GM19043 (cell line): ENCODE measurements around the gene MRGPRD.

Experiments used
- ATAC-seq: cut with Tn5 transposase; IDR thresholded peaks from one replicate; pipeline ENCODE4 v1.9.1; 2021; ENCODE audit warnings: low read depth; ENCODE audit not compliant: unreplicated experiment

Gene MRGPRD

DNA sequence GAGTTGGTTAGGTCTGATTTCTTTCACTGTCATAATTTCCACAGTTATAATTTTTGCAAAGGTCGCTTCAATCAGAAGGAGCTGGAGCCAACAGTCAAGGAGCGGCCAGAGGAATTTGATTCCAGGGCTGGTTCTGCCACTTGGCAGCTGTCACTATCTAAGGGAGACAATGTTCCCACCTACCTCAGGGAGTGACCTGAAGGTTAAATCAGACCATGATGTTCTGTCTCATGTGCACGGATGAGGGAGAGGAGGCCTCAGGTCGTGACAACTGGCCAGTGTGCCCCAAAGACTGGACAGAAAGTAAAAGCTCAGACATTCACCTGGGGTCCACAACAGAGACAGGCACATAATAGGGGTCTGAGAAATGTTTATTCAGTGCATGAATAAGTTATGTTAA is 7.6 kb downstream of the MRGPRD start:
- no peak for ATAC-seq

DNA sequence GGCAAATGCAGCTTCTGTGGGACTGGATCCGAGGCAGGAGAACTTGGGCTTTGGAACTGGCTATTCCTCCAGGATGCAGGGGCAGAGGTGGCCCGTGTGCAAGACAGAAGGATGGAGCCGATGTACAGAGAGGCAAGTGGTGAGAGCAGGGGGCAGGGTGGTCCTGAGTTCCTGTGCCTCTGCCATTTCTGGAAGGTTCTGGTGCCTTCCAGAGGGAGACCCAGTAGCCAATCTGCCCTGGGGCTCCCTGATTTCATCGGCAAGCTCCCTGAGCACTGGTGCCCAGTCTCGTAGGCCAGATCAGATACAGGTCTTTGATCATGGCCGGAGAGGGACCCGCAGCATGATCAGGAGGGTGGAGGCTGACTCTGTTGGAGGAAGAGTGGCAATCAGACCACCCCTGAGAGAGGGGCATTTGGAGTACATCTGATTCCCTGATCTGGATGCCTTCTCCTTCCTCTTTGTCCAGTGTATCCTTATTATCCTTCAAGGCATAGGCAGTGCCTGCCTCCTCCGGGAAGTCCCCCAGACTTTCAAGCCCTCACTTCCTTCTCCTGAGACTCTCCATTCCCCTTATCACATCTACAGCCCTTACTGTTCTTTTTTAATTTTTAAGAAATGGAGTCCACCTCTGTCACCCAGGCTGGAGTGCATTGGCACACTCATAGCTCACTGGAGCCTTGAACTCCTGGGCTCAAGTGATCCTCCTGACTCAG is 9.7 kb downstream of the MRGPRD start:
- ATAC-seq, result no peak

DNA sequence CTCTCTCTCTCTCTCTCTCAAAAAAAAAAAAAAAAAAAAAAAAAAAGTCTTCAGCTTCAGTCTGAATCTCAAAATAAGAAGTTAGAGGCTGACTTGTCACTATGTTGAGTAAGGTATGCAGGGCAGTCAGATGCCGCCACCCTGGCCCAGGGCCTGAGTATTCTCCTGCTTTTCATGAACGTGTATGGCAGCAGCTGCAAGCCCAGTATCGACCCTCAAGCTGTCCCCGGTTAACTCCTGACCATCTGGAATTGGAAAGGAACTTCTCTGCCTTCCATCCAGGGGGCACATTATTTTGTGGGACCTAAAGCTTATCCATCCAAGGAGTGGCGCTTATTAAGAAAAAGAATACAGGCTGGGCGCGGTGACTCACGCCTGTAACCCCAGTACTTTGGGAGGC is 11.4 kb downstream of the MRGPRD start:
- no peak for ATAC-seq

DNA sequence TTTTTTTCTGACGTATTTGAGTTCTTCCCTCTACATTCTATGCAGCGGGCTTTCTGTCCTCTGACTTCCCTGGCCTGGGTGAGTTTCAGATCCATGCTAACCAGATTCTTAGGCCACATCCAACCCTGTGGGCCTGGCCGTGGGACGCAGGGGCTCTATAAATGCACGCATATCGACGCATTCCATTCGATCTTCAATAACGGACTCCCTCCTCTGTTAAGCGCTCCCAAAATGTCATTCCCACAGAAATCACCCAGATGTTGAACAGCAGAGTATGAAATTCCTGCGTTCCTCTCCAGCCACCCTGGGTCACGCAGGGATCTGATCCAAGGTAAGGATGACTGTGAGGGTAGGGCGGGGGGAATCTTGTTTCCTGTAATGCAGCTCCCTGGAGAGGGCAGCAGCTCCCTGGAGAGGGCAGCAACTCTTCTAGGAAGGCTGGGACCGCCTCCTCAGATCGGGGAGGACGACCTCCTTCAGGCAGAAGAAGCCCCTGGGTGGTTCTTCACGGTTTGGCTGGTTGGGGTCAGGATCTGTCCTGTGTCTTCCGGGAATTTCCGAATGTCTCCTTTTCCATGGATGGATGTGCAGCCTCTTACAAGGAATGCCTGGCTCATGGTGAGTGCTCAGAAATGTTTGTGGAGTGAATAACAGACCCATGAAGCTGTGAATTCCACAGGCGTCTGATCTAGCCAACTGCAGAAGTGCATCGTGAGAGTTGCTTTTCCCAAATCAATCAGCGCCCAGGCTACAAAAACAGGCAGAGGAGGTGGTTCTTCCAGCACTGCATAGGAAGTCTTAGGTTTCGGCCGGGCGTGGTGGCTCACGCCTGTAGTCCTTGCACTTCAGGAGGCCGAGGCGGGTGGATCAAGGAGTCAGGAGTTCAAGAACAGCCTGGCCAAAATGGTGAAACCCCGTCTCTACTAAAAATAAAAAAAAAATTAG is 12.2 kb downstream of the MRGPRD start:
- no peak for ATAC-seq

DNA sequence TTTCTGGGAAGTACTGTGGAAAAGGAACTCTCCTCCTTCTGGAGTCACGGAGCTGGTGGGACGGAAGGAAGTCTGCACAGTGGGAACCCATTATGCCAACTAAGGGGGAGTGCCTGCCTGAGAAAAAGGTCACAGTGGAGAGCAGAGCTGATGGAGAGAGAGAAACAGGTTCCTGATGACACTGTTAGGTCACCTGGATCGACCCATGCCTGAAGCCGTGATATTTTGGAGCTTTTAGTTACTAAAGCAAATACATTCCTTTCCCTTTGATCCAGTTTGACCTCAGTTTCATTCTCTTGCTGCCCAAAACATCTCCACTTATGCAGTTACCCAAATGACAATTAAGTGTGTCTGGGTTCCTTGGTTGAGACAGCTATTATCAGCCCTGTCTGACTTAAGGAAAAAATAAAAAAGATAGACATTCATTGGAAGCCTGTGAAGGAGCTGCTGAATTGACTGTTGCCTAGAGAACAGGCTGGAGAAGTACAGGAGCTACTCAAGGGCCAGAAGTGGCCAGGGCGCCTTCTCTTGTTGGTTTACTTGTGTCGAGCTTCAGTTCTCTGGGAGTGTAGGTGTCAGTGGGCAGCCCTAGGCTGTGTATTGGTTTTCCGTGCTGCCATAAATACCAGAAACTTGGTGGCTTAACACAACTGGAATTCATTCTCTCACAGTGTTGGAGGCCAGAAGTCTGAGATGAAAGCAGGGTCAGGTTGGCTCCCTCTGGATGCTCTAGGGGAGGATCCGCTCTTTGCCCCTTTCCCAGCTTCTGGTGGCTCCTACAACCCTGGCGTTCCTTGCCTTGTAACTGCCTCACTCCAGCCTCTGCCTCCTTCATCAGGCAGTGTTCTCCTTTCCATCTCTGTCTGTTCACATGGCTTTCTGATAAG is 13.6 kb downstream of the MRGPRD start:
- no peak for ATAC-seq

DNA sequence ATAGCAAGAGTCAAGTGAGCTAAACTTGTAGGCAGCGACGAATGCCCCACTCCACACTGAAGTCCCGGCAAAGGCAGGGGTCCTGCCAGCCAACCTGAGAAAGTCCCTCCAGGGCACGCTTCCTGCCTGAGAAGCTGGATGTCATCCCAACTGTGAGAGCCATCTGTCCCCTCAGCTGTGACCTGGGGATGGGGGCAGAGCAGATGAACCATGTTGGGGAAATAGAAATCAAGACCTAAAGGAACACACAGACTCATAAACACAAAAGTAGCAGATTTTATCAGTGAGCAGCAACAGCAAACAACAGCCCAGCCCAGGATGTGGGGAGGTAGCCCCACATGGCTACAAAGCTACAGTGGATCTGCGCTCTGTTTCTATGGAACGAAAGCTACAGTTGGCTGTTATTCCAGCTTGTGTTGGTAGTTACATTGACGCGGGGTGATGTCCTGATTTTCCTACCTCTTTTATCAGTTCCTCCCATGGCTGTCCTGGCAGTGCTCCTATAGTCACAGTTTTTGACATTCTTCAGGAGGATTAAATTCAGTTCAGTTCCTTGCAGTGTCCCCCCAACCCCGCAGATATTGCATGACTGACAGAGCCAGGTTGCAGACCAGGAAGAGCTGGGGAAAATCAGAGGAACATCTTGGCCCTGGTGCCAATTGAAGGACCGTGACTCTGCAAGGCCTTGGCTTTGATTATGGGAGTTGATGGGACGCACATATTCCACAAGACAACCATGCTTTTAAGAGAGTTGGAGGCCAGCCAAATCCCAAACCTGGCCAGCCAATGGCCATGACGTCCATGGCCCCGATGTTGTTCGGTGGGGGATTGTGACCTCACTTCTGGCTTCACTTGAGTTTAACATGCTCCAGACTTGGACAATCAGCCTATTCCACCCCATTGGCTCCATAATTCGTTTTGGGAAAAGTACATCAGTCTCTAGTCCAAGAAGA is 14.6 kb downstream of the MRGPRD start:
- no peak for ATAC-seq

DNA sequence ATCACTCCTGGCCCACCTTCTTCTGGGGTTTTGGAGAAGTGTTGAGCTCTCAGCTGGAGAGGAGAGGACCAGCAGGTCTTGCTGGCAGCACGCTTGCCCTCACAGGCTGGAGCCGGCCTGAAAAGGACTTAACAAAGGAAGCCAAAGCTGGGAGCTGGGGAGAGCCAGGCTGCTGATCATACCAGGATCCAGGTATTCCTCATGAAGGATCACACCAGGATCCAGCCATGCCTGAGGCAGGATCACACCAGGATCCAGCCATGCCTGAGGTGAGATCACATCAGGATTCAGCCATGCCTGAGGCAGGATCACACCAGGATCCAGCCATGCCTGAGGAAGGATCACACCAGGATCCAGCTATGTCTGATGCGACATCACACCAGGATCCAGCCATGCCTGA is 17.0 kb downstream of the MRGPRD start:
- ATAC-seq, result no peak

DNA sequence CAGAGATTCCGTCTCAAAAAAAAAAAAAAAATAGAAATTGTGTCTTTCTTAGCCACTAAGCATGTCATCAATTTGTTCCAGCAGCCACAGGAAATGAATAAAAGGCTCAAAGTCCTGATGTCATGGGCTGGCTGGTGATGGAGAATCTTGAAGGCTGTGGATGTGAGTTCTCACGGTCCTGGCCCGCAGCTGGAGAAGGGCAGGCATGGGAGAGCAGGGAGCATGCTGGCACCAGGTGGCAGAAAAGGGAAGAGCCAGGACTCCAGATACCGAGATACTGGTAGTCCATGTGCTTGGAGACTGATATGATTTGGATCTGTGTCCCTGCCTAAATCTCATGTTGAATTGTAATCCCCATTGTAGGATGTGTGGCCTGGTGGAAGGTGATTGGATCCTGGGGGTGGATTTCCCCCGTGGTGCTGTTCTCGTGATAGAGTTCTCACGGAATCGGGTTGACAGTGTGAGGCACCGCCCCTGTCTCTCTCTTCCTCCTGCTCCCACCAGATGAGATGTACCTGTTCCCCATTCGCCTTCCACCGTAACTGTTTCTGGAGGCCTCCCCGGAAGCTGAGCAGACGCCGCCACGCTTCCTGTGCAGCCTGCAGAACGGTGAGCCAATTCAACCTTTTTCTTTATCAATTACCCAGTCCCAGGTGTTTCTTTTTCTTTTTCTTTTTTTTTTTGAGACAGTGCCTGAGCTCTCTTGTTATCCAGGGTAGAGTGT is 18.1 kb downstream of the MRGPRD start:
- ATAC-seq, result no peak

DNA sequence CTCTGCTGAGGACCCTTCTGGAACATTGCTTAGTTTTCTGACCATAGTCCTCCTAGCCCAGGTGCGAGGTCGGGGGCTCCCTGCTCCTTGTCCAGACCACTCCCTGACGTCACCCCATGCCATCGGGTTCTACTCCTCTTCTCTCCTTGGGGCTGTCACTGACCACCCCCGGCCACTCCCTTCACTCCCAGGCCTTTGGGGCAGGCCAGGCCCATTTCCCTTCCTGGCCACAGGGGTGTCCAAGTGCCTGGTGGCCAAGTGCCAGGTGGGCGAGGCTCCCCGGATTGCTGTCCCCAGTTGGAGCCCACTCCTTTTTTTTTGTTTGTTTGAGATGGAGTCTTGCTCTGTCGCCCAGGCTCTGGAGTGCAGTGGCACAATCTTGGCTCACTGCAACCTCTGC is 19.5 kb downstream of the MRGPRD start:
- no peak for ATAC-seq

DNA sequence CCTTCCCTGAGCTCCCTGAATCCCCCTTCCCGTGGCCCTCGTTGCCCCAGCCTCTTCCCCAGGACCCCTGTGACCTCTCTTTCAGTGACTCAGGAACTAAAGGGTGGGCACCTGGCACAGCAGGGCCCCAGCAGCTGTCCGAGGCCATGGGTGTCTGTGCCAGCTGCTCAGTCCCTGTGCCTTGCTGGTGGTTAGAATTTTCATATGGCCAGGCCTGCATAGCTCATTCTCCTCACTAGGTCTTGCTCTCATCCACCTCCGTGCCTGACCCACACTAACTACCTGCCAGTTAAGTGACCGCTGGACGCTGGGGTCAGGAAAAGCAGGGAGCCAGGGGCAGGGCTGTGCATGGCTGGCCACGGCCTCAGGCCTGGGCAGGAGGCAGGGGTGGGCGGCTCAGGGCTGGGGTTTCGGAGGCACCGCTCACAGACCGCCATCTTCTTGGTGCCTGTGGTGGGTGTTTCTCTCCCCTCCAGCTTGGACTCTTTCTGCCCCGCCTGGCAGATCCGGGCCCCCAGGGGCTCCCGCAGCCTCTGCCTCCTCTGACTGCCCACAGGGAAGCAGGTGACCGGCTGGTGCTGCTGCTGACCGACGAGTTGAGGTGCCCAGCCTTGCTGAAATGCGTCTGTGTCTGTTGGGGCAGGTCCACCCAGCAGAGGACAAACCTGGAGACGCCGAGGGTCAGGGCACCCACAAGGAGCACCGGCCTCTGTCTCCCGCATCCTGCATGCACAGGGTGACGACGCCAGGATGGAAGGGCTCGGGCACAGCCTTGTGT is 20.3 kb downstream of the MRGPRD start:
- no peak for ATAC-seq

DNA sequence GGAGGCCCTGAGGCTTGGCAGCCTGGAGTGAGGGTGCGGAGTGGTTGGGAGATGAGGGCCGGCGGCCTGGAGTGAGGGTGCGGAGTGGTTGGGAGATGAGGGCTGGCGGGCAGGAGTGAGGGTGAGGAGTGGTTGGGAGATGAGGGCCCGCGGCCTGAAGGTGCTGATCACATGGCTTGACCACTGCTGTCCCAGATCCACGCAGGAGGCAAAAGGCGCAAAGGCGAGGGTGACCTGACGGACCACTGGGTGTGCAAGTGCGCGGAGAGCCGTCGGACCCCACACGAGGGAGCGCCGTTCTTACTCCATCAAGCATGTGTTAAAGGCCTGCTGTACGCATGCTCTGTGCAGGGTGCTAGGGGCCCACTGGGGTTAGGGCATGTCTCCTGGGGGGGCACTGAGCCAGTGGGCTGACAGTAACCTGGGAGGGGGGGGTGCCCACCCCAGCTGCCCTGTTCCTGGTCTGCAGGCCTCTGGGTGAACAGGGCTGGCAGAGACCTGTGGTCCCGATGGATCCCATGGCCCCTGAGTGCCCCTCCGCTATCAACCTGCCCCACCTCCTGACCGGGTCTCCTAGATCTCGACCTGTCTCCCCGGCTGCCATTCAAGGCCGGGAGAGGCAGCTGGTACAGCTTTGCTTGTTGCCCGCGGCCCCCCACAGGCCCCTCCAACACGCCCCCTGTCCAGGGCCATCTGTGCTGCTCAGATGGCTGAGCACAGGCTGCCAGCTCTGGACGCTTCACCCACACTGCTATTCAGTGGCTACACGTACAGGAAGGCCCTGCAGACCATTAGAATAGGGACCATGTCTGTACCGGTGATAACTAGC is 21.1 kb downstream of the MRGPRD start:
- ATAC-seq, result no peak

DNA sequence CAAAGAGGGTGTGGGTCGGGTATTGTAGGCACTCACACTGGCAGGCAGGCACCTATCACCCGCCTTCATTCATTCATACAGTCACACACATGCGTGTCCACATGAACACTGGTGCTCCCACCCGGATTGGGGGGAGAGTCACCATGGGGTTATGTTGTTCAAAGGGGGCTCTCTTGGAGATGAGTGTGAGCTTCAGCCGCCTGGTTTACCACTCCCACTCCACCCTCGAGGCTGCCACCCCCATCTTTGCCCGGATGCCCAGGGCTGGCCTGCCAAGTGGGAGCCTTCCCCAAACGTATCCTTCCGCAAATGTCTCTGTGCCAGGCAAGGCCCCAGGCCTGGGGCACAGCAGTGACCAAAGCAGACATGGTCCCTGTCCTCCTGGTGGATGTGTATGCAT is 22.6 kb downstream of the MRGPRD start:
- no peak for ATAC-seq

DNA sequence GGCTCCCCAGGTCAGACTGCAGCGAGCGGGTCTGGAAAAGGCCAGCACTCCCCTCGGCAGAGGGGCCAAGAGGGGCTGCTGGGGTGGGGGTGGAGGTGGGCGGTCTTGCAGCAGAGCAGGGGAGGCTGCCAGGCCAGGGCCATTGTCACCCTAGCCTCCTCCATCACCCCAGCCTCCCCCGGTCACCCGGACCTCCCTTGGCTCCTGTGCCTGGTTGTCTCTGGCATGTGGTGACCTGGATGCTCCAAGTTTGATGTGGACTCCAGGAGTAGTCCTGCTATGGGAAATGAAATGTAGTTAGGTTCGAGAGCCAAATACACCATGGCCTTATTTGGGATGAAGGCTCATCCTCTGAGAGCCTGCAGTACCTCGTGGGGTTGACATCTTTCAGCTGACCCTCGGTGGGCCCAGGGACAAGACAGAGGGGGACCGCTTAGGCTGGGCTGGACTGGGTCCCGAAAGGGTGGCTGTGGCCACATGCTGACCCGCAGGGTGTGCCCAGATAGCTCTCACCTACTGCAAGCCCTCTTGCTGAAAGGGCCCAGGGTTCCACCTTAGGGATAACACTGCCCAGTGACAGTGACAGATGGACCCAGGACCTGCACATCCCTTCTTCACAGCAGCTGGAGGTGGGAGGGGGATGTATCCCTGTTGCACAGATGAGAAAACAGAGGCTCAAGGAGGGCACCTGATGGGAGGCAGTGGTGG is 24.1 kb downstream of the MRGPRD start:
- no peak for ATAC-seq

DNA sequence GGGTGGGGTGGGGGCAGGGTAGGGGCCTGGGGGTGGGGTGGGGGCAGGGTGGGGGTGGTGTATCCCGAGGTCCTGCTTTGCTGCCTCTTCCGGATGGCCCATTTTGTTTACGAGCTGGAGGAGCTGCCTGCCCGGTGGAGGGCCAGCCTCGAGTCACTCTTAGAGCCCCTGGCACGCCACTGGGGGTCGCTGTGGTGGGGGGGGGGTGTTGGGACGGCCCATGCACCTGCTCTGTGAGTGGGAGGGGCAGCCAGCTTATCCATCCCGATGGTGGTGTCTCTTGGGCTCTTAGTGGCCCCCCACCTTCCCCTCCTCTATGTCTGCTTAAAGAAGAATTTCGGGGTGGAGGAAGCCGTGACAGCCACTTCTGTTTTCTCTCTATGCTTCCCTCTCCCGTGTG is 24.6 kb downstream of the MRGPRD start:
- no peak for ATAC-seq

DNA sequence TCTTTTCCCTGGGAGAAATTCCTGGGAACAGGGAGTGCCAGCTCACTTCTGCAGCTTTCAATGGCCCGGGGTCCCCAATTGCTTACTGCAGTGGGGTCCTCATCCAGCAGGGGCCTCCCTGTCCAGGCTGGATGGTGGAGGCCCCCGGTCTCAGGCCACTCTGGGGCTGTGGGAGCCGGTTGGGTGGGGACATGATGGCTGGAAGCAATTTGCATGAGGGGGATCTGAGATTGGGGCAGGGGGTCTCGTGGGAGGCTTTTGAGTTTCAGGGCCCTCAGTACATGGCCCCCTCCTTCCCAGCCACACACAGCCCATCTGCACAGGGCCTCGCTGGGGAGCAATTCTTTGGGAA is 25.2 kb downstream of the MRGPRD start:
- no peak for ATAC-seq

DNA sequence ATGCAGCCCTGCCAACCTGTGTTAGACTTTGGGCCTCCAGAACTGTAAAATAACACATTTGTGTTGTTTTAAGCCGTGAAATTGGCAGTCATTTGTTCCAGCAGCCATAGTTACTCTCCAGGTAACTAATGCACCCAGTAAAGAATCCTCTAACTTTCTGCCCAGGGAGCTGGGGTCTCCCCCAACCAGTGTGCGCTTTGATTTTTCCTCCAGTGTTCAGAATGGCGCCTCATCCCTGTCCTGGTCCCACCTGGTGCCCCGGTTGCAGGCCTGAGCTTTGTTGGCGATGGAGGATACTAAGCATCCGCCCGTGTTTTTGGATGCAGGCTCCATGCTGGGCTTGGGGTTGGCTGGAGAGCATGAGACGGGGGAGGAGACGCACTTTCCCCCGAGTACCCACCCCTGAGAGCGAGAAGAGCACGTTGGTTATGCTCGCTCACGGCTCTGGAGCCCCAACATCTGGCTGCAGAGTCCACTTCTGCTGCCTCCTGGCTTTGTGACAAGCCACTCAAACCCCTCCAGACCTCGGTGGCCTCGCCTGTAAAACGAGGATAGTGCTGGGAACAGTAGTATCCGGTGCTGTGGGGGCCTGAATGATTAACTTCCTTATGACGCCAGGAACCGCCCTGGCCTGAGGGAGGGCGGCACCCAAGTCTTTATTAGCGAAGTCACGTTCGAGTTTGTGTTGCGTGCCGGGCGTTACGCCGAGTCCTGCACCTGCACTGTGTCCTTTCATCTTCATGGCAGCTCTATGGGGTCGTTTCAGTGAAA is 25.8 kb downstream of the MRGPRD start:
- ATAC-seq, result no peak
